ENCODE data around the gene CDYL.

CDYL gene

GRCh38 chr6:4774715-4775493, 1.3 kb upstream of the CDYL start:
- peak; percentile 14 for DNase-seq

GRCh38 chr6:4775494-4776130, 592 bp upstream of the CDYL start:
- peak; percentile 65 for DNase-seq

- no peak for DNase-seq
These were observed 539 bp downstream of the CDYL start for GRCh38 chr6:4776493-4777393.

GRCh38 chr6:4777394-4777935, 1.3 kb downstream of the CDYL start:
- DNase-seq, result no peak

GRCh38 chr6:4778086-4778485, 1.9 kb downstream of the CDYL start:
- no peak for DNase-seq

- DNase-seq, result no peak
These were observed 4.2 kb downstream of the CDYL start for GRCh38 chr6:4780360-4780812.

- no peak for DNase-seq
These were observed 5.2 kb downstream of the CDYL start for GRCh38 chr6:4781426-4781825.

- no peak for DNase-seq
These were observed 5.9 kb downstream of the CDYL start for GRCh38 chr6:4781967-4782575.

- DNase-seq, result no peak
These were observed 10.8 kb downstream of the CDYL start for GRCh38 chr6:4786996-4787395.

- DNase-seq, result no peak
These were observed 12.3 kb downstream of the CDYL start for GRCh38 chr6:4788482-4788881.

GRCh38 chr6:4788953-4789584, 12.9 kb downstream of the CDYL start:
- DNase-seq, result no peak

GRCh38 chr6:4790158-4790899, 14.1 kb downstream of the CDYL start:
- DNase-seq, result no peak

GRCh38 chr6:4794140-4794707, 18.0 kb downstream of the CDYL start:
- DNase-seq, result no peak

- DNase-seq, result no peak
These were observed 21.4 kb downstream of the CDYL start for GRCh38 chr6:4797587-4797986.

GRCh38 chr6:4799912-4800311, 23.7 kb downstream of the CDYL start:
- no peak for DNase-seq

- DNase-seq, result no peak
These were observed 24.5 kb downstream of the CDYL start for GRCh38 chr6:4800662-4801061.

GRCh38 chr6:4801491-4802110, 25.4 kb downstream of the CDYL start:
- no peak for DNase-seq

- DNase-seq, result no peak
These were observed 26.2 kb downstream of the CDYL start for GRCh38 chr6:4802312-4802935.

GRCh38 chr6:4803343-4803744, 27.1 kb downstream of the CDYL start:
- no peak for DNase-seq

GRCh38 chr6:4804095-4804494, 27.9 kb downstream of the CDYL start:
- DNase-seq, result no peak
